GM19324 (cell line): ENCODE results near the gene PTHLH.

Source experiments
- ATAC-seq: cut with Tn5 transposase; IDR thresholded peaks from one replicate; pipeline ENCODE4 v1.9.1; 2021; ENCODE audit warnings: mild to moderate bottlenecking, moderate library complexity; ENCODE audit not compliant: unreplicated experiment, low FRiP score

The PTHLH gene

DNA sequence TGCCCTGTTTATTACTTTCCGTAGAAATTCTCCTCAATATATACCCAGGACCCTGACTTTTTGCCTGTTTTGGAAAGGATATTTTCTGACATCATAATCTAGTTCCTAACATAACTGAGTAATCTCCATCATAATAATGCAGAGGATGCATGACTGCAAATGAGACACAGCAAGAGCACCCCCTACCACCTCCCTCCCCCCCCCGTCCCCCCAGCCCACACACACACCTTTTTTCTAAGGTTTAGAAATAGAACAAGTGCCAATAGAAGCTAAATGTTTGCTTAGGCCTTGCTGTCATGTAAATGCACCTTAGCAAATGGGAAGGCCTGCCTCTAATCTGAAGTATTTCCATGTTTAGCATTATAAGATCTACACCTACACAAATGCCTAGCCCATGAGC, at the start of gene PTHLH:
Gene PTHLH (minus strand): TSS at position 13 of the 400 bp plus-strand sequence. CDS start 3,239 bp downstream, outside the sequence.
- no peak for ATAC-seq

DNA sequence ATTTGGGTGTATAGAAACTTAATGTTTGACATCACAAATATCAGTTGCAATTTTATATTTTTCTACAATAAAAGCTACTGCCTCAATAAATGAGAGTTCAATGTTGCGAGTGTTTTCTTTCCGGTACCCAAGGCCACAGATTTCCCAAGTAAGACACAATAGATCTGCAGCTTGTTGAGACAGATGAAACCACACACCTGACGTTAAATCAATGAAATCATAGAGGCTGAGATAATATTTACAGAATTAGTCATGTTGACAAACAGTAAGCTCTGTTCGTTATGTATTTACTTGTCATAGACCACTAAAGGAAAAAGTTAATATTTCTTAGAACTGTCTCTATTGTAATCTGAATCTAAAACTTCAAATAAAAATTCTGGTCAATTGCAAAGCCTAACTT, 49.2 kb upstream of the PTHLH start:
- no peak for ATAC-seq

DNA sequence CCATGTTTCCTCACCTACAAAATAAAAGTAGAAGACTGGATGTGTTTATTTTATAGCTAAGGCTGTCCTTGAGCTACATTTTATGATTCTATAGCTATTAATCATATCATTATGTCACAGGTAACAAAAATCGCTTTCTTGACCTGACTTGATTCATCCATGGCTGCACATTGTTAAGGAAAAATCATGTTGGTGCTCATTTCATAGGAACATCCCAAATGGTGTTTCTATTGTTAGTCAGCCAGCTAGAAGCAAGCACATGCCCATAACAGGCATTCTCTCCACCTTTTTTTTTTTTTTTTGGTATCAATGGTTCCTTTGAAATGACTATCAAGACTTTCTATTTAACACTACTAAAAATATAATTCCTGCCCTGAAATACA, 45.3 kb upstream of the PTHLH start:
- ATAC-seq: no peak

DNA sequence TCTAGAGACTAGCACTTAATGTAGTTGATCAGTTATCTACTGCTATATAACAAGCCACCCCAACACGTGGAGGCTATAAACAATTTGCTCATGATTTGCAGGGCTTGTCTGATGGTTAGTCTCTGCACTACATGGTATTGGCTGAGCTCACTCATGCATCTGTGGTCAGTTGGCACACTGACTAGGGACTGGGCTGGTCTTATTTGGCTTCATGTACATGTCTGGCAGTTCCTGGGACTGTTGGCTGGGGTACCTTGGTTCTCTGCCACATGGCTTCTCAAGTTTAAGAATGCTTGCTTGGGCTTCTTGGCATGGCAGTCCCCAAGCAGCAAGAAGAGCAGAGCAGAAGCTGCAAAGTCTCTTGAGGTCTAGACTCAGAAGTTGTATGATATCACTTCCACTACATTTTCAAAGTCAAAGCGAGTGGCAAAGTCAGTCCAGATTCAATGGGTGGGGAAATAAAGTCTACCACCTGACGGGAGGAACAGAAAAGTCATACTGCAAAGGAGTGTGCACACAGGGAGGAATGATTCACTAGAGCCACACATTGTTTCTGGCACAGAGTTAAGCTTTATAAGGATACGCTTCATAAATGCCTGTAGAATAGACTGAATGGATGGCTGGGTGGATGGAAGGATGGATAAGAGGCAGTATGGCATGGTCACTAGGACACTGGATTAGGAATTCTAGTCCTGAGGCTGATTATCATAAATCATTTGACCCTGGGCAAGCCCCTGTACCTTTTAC, 44.8 kb upstream of the PTHLH start:
- no peak for ATAC-seq

DNA sequence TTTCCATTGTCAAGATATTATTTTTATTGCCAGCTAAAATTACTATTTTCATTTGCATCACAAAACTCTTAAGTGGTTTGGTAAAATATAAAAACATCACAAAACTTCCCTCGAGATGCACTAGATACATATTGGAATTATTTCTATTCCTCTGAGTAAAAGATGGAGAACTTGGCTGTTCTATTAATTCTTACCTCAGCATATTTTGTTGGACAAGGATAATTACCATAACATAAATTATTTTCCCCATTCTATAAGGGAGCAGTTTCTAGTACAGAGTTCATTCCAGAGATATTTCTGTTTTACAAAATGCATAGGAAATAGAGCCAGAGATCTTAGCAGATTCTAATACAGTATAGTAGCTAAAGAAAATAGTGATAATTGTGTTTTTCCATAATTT, 42.6 kb upstream of the PTHLH start:
- no peak for ATAC-seq

DNA sequence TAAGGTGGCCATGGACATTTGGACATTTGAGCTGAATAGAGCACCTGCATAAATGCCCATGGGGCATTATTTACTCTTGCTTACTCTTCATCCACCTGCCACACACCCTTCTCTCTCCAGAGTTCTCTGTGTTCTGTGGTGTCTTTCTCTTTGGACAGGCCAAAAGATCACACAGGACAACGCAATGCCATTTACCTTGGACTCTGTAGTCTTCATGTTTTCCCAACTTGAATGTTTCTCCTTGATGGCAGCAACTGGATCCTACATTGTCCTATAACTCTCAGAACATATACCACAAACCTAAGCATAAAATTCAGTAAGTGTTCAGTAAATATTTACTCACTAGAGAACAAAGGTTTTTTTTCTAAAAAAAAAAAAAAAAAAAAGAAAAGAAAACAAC, 41.7 kb upstream of the PTHLH start:
- ATAC-seq: no peak

DNA sequence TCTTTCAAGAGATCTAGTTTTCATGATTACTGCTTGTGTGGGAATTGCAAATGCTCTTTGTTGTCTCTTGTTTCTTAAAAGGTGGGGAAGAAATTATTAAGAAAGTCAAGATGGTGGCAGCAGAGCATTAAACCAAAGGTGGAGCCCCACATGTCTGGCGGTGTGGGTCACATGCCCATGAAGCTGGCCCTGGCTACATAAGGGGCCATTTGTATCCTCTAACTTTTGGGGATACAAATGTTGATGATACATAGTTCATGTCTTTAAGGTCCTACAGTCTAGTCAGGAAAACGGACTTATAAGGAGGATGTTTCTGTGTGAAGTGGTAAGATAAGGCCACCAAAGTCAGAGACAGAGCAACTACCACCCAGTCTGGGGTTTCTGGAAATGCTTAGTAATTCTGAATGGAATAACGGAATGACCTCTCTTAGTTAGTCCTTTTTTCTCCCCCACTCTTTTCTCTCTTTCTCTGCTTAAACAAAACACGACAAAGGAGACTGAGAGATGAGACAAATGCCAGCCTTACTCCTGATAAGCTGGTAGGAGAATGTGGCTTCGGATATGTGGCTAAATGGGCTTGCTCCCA, 39.9 kb upstream of the PTHLH start:
- no peak for ATAC-seq

DNA sequence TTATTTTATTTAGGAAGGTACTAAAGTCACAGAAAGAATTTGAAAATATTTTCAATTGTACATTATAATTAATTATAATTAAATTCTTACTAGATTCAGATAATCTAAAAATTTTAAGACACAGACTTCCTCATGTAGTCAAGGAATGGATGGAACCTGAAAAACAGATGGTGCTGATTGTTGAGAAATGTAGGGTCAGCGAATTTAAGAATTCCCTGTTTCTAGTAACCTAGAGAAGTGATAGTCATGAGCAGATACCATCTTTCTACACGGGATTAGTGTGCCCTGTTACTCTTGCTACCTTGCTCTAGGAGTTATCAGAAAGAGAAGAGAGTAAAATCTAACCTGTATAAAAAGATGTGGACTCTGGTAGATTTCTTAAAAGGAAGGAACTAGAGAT, 37.5 kb upstream of the PTHLH start:
- ATAC-seq: no peak

DNA sequence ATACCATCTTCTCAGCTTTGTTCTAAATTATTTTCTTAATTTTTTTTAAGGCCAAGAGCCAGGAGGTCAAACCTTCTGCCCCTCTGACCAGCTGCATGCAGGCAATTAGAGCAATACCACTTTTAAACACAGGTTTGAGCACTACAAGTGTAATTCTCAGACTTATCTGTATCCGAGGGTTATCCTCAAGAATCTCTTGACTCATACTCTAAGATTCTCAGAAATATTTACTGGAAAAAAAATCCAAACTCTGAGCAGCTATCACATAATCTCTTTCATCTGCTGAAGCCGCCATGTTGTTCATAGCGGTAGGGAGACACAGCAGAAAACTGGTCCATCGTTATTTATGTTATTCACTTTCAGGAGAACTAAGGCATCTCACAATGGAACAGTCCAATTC, 27.4 kb upstream of the PTHLH start:
- no peak for ATAC-seq

DNA sequence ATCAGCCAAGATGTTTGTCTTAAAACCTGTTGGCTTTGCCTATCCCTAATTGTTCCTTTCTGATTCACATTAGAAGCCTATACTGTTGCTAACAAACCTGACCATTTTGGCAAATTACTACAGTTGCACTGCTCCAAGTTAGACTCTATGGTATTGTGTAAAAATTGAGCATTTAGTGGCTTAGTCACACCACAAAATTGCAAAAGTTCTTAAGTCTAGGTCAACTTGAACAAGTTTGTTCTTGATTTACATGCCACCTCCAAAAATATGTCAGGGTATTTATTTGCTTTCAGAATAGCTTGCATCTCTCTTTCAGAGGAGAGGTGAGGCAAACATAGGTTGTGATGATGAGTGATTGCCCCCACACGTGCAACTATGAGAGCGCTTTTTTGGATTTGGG, 27.0 kb upstream of the PTHLH start:
- no peak for ATAC-seq

DNA sequence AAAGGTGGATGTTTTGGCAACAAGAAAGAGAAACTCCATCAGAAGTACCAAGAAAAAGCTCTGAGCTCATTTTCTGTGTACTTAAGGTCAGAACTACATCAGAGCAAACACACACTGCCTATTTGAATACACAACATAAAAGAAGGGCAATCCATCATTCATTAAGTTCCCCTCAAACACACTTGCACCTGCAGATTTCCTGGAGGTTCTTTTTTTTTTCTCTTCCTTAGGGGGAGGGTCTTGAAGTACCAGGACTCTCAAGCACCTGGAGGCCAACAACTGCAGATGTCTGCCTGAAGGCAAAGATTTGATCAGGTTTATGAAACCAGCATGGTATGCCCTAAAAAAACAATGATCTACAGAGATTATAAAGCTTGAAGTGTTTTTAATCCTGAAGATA, 26.1 kb upstream of the PTHLH start:
- ATAC-seq: no peak

DNA sequence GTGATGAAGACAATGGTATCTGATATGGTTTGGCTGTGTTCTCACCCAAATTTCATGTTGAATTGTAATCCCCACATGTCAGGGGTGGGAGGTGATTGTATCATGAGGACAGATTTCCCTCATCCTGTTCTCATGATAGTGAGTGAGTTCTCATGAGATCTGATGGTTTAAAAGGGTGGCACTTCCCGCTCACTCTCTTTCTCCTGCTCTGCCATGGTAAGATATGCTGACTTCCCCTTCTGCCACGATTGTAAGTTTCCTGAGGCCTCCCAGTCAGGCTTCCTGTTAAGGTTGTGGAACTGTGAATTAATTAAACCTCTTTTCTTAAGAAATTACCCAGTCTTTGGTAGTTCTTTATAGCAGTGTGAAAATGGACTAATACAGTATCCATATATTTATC, 25.6 kb upstream of the PTHLH start:
- ATAC-seq: no peak

DNA sequence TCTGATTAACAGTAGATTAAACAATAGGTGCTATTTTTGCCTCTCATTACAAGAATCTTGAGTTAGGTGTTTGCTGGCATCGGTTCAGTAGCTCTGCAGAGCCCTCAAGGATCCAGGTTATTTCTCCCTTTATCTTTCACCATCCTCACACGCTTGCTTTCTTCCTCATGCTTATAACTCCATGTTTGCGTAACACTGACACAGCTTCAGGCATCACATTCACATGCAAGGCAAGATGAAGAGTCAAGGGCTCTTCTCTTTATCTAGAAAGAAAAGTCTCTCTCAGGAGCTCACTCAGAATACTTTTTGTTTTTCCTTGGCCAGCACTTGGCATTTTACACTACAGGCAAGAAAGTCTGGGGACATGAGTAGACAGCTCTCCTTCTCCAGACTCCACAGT, 24.2 kb upstream of the PTHLH start:
- ATAC-seq: no peak

DNA sequence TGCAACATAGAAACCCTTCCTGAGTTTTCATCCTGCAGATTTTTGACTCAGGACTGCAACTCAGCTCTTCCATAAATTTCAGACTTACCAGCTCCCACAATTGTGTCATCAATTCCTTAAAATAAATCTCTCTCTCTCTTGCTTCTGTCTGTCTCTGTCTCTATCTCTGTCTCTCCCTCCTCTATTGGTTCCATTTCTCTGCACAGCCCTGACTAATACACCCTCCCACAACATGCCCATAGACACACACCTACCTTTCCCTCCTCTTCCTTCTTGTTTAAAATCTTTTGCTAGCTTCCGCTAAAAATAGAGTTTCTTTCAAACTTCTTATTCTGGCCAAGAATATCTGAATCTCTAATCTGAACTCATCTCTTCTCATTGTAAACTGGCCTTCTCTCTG, 22.9 kb upstream of the PTHLH start:
- no peak for ATAC-seq

DNA sequence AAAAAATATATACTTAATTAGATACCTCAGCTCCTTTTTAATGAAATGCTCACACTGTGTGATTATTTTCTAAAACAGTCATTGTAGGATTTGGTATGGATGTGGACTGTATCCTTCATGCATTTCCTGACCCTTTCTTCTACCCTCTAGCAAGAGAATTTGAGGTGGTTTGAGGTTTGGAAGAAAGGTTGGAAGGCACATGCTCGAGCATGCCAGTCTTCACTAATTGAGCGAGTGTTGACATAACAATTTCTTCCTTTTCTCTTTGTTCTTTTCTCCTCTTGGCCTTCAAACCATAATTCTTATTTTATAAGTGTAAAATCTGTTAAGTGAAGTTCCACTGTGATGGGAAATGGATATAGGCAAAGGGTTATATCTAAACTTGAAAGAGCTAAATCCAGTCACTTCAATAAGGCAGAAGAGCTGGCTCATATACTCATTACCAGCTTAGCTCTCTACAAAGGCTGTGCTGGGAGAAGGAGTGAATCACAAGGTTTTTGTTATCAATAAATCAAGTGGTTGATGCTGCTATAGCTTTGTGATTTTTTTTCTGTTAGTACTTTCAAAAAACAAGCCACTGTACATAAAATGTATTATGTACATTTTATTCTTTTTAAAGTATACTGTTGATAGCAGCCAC, 16.2 kb upstream of the PTHLH start:
- no peak for ATAC-seq

DNA sequence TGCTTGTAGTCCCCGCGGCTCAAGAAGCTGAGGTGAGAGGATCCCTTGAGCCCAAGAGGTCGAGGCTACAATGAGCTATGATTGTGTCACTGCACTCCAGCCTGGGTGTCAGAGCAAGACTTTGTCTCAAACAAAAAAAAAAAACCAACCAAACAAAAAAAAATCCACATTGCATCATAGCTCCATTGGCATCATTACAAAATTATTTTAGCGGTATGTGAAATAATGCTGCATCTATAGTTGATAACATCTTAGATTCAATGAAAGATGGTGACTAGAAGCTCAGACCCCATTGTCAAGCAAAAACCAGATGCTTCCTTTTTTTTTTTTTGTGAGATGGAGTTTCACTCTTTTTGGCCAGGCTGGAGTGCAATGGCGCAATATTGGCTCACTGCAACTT, 14.8 kb upstream of the PTHLH start:
- ATAC-seq: no peak

DNA sequence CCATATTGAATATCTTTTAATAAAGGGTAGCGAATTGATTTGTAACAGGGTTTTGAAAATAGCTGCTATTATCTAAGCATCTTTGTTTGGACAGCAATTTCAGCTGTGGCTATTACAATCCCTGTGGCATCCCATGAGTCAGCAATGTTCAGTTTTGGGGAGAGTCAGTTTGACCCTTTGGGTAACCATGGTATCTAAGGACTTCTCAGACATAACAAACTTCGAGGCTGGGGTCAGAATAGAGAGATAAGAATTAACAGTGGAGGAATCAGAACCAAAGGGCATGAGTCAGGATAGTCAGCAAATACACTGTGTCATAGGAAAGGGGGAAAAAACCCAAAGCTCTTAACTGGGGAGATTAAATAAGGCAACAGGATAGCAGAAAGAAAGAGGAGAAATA, 11.7 kb upstream of the PTHLH start:
- no peak for ATAC-seq

DNA sequence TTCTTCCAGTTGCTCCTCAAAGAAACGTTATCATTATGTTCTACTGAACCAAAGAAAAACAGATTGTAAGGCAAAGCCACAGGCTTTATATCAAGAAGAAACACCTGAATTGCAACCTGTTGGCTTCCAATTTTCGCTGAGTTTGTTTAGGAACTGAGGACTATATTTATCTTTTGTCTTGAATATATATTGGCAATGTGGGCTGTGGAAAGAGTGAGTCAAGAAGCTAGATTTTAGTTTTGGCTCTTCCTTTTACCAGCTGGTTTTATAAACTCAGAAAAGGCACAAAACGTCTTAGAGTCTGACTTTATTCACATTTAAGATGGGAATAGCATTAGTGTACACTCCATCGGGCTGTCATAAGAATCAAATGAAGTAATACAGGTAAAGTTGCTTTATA, 10.4 kb upstream of the PTHLH start:
- ATAC-seq: no peak

DNA sequence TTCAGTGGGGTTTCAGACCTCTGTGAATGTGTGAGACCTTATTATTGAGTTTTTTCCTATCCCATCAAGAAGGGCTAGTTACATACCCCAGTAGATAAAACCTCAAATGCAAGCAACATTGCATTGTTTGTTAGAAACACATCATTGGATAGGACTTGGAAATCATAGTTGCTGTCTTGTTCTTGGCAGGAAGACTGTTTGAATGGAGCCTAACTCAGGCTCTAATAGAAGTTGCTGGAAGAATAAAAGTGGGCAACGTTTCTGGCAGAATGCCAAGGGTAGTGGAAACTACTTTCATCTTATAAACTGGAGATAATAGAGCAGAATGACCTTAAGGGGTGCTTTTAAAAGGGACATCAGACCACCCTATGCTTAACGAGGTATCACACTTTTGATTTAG, 9.9 kb upstream of the PTHLH start:
- ATAC-seq: no peak

DNA sequence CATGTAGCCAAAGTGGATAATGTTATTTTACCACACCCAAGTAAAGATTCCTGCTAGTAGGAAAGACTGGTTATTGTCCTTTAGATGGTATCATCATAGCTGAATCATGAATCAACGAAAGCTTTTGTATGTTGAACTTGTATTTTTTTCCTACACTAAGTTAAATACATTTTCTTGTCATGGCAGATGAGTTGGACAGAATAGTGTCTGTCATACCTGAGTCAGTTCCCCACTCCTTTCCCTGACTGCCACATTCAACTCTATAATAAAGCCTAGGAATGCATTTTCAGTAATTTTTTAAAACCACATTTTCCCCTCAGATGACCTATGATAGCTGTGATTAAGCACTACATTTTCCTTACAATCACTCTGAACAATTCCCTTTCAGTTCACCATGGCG, 9.3 kb upstream of the PTHLH start:
- ATAC-seq: no peak

DNA sequence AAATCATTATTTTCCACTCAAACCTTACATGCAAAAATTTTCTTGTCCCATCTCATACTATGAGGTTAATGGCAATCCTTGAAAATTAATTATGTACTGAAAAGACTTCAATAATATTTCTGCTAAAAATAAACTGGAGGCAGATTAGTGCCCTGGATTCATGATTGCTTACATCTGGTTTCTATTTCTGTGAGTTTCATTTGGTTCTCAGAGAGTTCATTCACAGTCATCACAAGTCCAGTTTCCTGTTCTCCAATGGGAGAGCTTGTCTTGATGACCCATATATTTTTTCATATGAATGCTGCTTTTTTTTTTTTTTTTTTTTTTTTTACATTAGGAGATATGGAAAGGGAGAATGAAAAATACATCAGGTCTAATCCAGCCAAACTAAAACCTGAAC, 6.6 kb upstream of the PTHLH start:
- no peak for ATAC-seq
